ENCODE results near the gene GORAB.

- TF ChIP-seq POLR2AphosphoS5 (IDR thresholded peaks at IDR 0.05; ENCODE audit: low read depth, low read length) (no peak), TAF1 (IDR thresholded peaks at IDR 0.05; ENCODE audit: borderline replicate concordance, insufficient read depth, low read length) (no peak), SIN3A (IDR thresholded peaks at IDR 0.05; ENCODE audit: borderline replicate concordance, insufficient read depth, low read length) (no peak)
- TF ChIP-seq, protein P1, sequence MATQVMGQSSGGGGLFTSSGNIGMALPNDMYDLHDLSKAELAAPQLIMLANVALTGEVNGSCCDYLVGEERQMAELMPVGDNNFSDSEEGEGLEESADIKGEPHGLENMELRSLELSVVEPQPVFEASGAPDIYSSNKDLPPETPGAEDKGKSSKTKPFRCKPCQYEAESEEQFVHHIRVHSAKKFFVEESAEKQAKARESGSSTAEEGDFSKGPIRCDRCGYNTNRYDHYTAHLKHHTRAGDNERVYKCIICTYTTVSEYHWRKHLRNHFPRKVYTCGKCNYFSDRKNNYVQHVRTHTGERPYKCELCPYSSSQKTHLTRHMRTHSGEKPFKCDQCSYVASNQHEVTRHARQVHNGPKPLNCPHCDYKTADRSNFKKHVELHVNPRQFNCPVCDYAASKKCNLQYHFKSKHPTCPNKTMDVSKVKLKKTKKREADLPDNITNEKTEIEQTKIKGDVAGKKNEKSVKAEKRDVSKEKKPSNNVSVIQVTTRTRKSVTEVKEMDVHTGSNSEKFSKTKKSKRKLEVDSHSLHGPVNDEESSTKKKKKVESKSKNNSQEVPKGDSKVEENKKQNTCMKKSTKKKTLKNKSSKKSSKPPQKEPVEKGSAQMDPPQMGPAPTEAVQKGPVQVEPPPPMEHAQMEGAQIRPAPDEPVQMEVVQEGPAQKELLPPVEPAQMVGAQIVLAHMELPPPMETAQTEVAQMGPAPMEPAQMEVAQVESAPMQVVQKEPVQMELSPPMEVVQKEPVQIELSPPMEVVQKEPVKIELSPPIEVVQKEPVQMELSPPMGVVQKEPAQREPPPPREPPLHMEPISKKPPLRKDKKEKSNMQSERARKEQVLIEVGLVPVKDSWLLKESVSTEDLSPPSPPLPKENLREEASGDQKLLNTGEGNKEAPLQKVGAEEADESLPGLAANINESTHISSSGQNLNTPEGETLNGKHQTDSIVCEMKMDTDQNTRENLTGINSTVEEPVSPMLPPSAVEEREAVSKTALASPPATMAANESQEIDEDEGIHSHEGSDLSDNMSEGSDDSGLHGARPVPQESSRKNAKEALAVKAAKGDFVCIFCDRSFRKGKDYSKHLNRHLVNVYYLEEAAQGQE (IDR thresholded peaks at IDR 0.05; ENCODE audit: insufficient read depth in 1 of 2, low read depth in 2 of 2, low read length in 2 of 2): no peak
Observed at GRCh38 chr1:170495006-170495405, 37.0 kb upstream of the GORAB start.

All from PFSK-1 (cell line).